ENCODE data around the gene NMUR1. TPM values are rescaled to one million over a fixed set of nuclear protein-coding genes. Genes with fewer than 3 reads are reported as not detected.

Gene NMUR1
- total and polyA plus RNA-seq, 7 donors = 0.03 to 0.10 (median 0.06) TPM; not detected in 1

DNA sequence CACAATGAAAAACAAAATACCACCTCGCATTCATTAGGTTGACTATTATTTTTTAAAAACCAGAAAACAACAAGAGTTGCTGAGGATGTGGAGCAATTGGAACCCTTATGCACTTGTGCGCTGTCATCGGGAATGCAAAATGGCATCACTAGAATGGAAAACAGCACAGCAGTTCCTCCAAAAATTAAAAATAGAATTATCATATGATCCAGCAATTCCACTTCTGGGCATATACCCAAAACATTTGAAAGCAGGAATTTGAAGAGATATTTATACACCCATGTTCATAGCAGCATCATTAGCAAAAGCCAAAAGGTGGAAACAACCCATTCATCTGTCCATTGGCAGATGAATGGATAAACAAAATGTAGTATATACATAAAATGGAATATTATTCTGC lies 11.9 kb upstream of the NMUR1 start:
- intact Hi-C loops (cut with DNase I) = no loop called here
- peak; percentile 42 to 82 (median 74) for ATAC-seq
- 27 to 39% (median 31%) methylated on average over 3 of the region's 3 CpGs for WGBS, 3 donors
- no peaks in the 10 kb centered on the region for H3K36me3 ChIP-seq (ENCODE audit: insufficient read depth in 1 of 2, low read depth in 1 of 2)
- H3K27me3 ChIP-seq (ENCODE audit: insufficient read depth in 3 of 3, low read length in 2 of 3) = no peaks in the 10 kb centered on the region
- no peak for DNase-seq
- H3K27ac ChIP-seq = peak overlapping the region; percentile 62
- peaks cover 9% of the 10 kb centered on the region for H3K9me3 ChIP-seq
- H3K4me1 ChIP-seq = no peaks in the 10 kb centered on the region
- H3K4me3 ChIP-seq = no peak overlapping the region
- TF ChIP-seq, protein P1, sequence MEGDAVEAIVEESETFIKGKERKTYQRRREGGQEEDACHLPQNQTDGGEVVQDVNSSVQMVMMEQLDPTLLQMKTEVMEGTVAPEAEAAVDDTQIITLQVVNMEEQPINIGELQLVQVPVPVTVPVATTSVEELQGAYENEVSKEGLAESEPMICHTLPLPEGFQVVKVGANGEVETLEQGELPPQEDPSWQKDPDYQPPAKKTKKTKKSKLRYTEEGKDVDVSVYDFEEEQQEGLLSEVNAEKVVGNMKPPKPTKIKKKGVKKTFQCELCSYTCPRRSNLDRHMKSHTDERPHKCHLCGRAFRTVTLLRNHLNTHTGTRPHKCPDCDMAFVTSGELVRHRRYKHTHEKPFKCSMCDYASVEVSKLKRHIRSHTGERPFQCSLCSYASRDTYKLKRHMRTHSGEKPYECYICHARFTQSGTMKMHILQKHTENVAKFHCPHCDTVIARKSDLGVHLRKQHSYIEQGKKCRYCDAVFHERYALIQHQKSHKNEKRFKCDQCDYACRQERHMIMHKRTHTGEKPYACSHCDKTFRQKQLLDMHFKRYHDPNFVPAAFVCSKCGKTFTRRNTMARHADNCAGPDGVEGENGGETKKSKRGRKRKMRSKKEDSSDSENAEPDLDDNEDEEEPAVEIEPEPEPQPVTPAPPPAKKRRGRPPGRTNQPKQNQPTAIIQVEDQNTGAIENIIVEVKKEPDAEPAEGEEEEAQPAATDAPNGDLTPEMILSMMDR (IDR thresholded peaks at IDR 0.05) = no peak

DNA sequence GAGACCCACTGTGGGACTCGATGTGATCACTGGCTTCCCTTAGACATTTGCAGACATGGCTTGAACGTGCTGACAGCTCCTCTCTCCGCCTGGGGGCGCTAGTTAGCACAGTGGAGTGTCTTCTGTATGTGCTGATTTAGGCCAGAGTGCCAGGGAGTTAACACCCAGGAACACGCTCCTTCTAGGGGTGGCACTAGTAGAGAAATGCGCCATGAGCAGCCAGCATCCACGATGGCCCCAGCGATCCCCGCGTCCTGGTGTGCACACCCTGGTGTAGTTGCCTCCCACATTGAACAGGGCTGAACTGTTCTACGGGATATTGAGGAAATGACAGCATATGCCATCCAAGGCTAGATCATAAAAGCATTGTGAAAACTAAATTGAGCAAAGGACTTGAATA lies 11.4 kb upstream of the NMUR1 start:
- ATAC-seq = peak; percentile 50 to 87 (median 71)
- peak in 1 of 2 donors; percentile 33 for DNase-seq
- no peaks in the 10 kb centered on the region for H3K36me3 ChIP-seq (ENCODE audit: insufficient read depth in 1 of 2, low read depth in 1 of 2)
- H3K9me3 ChIP-seq = peaks cover 9% of the 10 kb centered on the region
- TF ChIP-seq, protein P1 (IDR thresholded peaks at IDR 0.05) = no peak
- WGBS, 3 donors = 39 to 42% (median 41%) methylated on average over 11 of the region's 11 CpGs
- H3K27ac ChIP-seq = peak overlapping the region; percentile 62
- H3K4me1 ChIP-seq = no peaks in the 10 kb centered on the region
- H3K27me3 ChIP-seq (ENCODE audit: insufficient read depth in 3 of 3, low read length in 2 of 3) = no peaks in the 10 kb centered on the region
- intact Hi-C loops (cut with DNase I) = no loop called here
- H3K4me3 ChIP-seq = no peak overlapping the region

DNA sequence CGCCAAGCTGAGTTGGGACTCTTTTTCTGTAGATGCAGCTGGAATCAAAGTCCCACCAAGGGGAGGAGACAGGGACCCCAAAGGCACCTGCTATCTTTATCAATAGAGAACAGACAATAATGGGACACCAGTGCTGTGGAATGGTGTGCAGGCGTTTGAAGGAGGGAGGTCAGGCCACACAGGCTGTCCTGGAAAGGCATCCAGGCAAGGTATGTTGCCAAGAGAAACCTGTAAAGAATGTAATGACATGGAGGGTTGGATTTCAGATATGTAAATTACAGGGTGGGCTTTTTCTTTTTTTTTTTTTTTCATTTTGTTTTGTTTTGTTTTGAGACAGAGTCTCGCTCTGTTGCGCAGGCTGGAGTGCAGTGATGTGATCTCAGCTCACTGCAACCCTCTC lies 9.7 kb upstream of the NMUR1 start:
- peaks cover 3% of the 10 kb centered on the region for H3K4me1 ChIP-seq
- intact Hi-C loops (cut with DNase I) = no loop called here
- no peaks in the 10 kb centered on the region for H3K27me3 ChIP-seq (ENCODE audit: insufficient read depth in 3 of 3, low read length in 2 of 3)
- H3K27ac ChIP-seq = no peak overlapping the region
- WGBS, 3 donors = 73 to 83% (median 82%) methylated on average over 4 of the region's 4 CpGs
- ATAC-seq (no peak), DNase-seq (no peak)
- TF ChIP-seq, protein P1 (IDR thresholded peaks at IDR 0.05) = no peak
- H3K4me3 ChIP-seq = no peak overlapping the region
- H3K9me3 ChIP-seq = peaks cover 9% of the 10 kb centered on the region
- no peaks in the 10 kb centered on the region for H3K36me3 ChIP-seq (ENCODE audit: insufficient read depth in 1 of 2, low read depth in 1 of 2)

DNA sequence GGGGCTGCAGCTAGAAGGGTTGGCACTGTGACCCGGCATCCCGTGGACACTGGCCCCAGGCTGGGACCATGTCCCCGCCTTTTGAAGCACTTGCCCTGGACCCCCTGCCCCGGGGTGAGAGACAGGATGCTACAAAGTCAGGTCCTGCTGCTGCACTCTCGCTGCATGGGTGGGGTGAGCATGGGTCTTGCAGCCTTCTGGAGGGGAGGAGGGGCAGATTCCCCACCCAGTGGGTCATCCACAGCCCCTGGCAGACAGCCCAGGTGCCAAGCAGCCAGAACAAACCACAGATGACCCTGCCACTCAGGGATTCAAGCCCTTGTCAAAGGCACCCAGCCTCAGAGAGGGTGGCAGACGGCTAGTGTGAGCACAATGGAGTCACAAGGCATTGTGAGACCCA lies 5.7 kb upstream of the NMUR1 start:
- Histone ChIP-seq H3K4me3 (no peak overlapping the region), H3K36me3 (ENCODE audit: insufficient read depth in 1 of 2, low read depth in 1 of 2) (no peaks in the 10 kb centered on the region), H3K27ac (no peak overlapping the region), H3K4me1 (peaks cover 3% of the 10 kb centered on the region), H3K27me3 (ENCODE audit: insufficient read depth in 3 of 3, low read length in 2 of 3) (no peaks in the 10 kb centered on the region), H3K9me3 (no peaks in the 10 kb centered on the region)
- peak; percentile 71 to 90 (median 78) for ATAC-seq
- peak in 1 of 2 donors; percentile 73 for DNase-seq
- WGBS, 3 donors = 27 to 37% (median 37%) methylated on average over 6 of the region's 6 CpGs
- intact Hi-C loops (cut with DNase I) = no loop called here
- TF ChIP-seq, protein P1 (IDR thresholded peaks at IDR 0.05) = no peak

DNA sequence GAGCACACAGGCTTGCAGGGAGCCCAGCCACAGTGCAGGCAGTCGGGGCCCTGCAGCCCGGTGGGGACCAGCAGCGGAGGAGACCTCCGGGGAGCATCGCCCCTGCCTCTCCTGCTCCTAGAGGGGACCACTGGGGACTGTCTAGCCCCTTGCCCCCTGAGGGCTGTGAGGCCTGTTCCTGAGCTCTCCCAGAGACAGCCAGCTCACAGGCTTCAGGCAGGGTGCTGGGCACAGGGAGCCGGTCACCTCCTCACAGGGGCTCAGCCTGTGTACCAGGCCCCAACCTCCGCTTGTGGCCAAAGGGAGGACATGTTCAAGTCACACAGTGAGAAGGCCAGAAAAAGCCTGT lies 3.5 kb upstream of the NMUR1 start:
- WGBS, 3 donors = 88 to 96% (median 92%) methylated on average over 5 to 7 of the region's 7 CpGs
- H3K27ac ChIP-seq = no peak overlapping the region
- H3K4me3 ChIP-seq = no peak overlapping the region
- TF ChIP-seq, protein P1 (IDR thresholded peaks at IDR 0.05) = no peak
- peaks cover 0 to 9% (median 0%) of the 10 kb centered on the region in 3 donors for H3K27me3 ChIP-seq (ENCODE audit: insufficient read depth in 3 of 3, low read length in 2 of 3)
- no peaks in the 10 kb centered on the region for H3K36me3 ChIP-seq (ENCODE audit: insufficient read depth in 1 of 2, low read depth in 1 of 2)
- DNase-seq (no peak), ATAC-seq (no peak)
- peaks cover 3% of the 10 kb centered on the region for H3K4me1 ChIP-seq
- no peaks in the 10 kb centered on the region for H3K9me3 ChIP-seq
- intact Hi-C loops (cut with DNase I) = no loop called here
